Pulmonary artery endothelial cell (primary cell): Measurements from ENCODE around the gene ZSCAN26. TPM values are rescaled to one million over a fixed set of nuclear protein-coding genes. Genes with fewer than 3 reads are reported as not detected.
A peak's percentile ranks its signal among the peaks of the same experiment; 100 is the strongest.

Source experiments
- DNase-seq: peaks from one replicate; pipeline ENCODE4 v3.0.0-alpha.2; 2011; ENCODE audit warnings: low read depth, low spot score
- total RNA-seq: library from RNA; depleted of rRNA; stranded (reverse); fragments of >200 nt; gene quantifications from 2 replicates; pipeline ENCODE4 v1.2.3, GENCODE V29; 2014

Gene ZSCAN26
- total RNA-seq = 8.9 and 18.5 TPM in 2 replicates

DNA sequence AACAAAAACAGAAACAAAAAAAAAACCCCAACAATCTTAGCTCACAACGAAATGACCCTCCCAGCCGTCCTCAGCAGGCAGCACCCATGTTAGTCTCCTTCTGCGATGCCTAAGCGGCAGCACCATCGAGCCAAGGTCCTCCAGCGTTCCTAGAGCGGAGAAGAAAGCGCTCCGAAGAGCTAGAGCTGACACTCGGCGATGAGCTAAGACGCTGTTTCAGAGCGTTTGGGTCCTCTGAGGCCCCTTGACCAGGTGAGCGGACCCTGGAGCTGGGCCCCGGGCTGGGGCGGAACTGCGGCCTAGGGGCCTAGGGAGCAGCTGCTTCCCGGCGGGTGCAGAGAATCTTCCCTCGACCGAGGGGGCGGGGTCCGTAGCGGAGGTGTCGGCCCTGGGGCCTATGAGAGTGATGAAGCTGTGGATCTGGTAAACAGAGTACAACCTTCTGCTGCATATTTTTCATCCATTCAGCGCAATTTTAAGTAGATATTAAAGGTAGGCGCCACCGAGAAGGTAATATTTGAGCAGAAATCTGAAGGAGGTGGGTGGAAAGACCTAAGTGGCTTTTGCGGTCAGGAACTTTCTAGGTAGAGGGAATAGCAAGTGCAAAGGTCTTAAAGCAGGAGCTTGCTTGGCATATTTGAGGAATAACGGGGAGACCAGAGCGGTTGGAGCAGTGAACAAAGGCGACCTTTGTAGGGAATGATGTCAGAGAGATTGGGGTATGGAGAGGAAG lies at the start of gene ZSCAN26:
Gene ZSCAN26 (plus strand): TSS at position 182 of the 733 bp plus-strand sequence. CDS start 4,777 bp downstream, outside the sequence.
- peak; percentile 56 for DNase-seq

DNA sequence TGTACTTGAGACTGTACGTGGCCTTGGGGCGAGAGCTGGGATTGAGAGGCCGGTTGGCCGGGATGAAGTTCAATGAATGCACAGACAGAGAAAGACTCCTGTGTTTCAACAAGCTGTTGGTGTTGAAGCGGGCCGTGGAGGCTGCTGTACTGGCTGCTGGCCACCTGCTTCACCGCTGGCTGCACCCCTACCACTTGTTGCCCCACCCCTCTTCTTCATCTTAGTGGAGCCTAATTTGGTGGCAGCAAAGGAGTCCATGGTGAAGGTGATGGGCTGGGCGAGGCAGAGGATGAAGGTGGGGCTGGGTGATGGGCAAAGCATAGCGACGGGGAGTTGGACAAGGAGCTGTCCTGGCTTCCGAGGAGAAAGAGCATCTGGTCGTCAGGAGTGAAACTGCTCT lies 49.1 kb upstream of the ZSCAN26 start:
- no peak for DNase-seq

DNA sequence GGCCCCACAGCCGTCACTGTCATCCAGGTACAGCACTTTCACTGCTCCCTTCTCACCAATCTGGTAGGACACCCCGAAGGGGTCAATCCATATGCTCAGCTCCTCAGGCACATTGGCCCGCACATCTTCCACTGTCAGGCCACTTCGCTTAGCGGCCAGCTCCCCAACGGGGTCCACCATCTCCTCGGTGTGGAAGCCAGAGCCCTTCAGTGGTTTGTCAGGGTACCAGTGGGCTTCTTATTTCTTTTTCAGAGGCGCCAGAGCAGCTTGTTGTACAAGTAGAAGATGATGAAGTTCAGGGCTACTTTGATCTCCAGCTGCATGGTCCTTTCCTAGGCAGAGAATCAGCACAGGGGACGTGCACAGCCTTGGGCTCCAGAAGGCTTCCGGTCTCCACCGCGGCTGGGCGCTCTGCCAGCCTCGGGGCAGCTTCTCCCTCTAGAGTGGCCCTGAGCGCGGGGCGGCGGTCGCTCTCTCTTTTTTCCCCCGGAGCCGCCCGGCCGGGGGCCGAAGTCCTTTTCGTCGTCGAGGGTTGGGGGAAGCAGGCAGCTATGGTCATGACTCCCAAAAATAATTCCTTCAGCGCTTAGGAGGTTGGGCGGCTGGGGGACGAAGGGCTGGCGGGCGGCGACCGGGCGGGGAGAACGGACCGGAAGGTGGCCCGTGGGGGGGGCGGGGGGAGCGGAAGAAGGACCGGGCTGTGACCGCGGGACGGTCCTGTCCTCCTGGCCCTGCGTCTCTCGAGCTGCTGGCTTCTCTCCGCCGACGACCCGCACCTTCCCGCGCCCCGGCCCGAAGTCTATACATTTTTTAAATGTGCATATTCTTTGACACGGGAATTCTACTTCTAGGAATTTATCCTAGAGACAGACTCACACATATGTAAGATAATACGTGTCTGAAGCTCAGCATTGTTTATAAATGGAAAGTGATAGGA lies 48.4 kb upstream of the ZSCAN26 start:
- DNase-seq = peak; percentile 17

DNA sequence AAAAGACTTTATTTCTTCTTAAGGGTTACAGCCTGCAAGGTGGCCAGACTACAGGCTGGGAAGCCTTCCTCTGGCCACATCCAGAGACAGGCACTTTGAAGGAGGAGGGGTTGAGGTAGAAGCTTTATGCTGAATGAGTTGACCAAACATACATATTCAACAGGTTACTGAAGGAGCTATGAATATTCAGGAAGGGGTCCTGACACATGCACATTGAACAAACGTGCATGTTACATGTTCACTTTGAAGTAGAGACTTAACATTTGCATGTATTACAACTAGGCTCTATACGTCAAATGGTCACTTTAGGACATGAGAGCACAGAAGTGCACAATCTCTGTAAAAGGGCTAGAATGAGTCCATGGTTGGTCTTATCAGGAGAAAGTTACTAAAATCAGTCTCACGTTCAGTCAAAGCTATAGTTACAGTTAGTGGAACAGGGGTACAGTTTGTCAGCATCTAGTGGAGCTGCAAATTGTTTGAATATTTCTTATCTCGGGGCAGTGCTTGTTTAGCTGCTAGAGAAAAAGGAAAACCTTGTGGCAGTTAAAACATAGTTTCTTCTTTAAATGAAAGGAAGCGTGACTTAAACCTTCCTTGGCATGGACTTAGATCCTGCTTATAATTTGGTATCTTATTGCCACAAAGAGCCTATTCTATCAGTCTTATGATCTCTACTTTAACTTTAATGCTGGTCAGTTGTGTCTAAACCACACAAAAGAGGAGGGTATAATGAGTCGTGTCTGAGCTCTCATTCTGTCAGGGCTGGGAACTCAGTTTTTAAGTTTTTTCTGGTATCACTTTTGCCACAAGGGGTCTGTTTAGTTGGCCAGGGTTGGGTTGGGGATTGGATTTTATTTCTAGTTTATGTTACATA lies 46.4 kb upstream of the ZSCAN26 start:
- DNase-seq = no peak

DNA sequence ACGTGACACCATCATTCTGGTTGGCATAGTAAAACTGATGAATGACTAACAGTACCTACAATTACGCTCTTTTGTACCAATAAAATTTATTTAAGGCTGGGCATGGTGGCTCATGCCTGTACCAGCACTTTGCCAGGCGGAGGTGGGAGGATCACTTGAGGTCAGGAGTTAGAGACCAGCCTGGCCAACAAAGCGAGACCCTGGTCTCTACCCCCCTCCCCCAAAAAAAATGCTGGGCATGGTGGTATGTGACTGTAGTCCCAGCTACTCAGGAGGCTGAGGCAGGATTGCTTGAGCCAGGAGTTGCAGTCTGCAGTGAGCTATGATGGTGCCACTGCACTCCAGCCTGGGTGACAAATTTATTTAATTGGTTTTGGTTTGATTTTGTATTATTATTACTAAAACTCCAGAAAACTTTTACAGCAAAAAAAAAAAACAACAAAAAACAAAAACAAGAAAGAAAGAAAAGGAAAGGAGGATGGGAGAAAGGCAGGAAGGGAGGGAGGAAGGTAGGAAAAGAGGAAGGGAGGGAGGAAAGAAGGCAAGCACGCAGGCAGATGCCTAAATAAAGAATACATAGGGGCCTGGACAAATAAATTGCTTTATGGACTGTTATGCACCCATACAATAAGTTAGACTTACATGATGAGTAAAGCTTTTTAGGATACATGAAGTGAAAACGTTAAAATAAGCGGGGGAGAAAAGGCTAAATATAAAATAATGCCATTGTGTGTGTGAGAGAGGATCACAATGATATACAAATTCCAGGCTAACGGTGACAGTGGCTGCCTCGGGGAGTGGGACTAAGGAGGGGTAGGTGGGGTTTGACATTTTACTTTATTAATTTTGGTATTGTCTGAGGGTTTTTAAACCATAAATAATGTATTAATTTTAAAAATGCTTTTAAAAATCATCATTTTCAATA lies 42.5 kb upstream of the ZSCAN26 start:
- no peak for DNase-seq

DNA sequence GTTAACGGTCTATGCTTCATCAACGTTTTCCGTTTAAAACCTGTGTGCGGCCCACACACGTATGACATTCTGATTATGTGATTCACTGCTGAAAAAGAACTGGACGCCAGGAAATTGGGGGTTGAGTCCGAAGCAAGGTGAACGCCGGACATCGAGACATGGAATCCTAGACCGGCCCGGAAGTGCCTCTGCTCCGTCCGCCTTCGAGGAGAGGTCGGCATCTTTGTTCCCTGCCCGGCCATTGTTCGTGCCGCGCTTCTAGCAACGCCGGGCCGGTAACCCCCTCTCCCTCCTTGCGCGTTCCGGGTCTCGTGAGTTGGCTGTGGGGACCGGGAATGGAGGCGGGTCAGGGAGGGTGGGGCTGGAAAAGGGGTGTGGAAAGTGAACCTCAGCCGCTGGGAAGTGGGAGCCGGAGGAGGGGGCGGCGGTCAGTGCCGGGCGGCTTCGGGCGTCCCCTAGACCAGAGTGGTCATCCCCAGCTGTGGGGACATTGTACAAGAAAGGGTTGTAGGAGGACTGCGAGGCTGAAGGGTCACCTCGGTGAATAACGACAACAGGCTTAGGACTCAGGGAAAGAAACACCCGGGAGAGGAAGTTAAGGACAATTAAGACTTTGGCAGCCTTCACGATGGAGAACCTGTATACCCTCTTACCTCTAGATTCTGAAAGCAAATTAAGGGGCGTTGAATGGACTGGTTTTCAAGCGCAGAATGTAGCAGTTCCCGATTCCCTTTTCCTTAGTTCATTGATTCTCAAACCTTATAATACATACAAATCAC lies 41.7 kb upstream of the ZSCAN26 start, which contains the start of gene ZSCAN9:
Gene ZSCAN9 (plus strand): TSS at position 220 of the 779 bp plus-strand sequence. CDS start 1,810 bp downstream, outside the sequence.
- DNase-seq = peak; percentile 88

DNA sequence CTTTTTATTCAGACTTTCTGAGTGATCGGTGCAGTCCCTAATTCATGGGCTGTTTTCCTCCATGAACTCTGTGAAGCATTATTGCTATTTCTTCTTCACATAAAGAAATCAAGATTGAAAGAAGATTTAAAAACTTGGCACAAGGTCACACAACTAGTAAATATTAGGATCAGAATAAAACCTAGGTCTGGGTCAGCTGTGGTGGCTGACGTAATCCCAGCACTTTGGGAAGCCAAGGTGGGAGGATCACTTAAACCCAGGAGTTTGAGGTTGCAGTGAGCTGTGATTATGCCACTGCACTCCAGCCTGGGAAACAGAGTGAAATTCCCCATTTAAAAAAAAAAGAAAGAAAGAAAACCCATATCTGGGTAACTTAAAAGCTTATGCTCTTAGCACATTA lies 40.5 kb upstream of the ZSCAN26 start:
- DNase-seq = no peak

DNA sequence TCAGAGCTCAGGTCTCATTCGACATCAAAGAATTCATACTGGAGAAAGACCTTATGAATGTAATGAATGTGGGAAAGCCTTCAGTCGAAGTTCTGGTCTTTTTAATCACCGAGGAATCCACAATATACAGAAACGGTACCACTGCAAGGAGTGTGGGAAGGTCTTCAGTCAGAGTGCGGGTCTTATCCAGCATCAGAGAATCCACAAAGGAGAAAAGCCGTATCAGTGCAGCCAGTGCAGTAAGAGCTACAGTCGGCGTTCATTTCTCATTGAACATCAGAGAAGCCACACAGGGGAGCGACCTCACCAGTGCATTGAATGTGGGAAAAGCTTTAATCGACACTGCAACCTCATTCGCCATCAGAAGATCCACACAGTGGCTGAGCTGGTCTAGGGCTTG lies 34.2 kb upstream of the ZSCAN26 start:
- no peak for DNase-seq

DNA sequence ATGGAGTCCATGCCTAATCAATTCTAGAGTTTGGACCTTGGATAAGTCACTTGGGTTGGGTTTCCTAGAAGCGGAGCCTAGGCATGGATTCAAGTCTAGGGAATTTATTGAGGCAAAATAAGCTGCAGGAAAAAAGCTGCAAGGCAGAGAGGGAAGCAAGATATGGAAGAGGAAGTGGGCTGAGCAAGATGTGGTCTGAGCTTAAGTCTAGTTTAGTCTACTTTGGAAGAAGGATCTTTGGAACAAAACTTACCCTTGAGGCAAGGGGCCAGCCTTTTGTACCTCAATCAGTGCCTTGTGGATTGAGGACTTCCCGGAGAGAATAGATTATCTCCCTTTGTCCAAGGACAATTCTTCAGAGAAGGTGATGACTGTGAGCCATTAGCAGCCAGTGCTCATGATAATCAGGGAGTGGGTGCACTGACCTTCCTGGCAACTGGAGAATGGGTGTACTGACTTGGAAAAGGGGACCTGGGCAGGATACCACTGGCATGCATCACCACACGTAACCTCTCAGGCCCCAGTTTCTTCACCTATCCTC lies 31.0 kb upstream of the ZSCAN26 start:
- no peak for DNase-seq

DNA sequence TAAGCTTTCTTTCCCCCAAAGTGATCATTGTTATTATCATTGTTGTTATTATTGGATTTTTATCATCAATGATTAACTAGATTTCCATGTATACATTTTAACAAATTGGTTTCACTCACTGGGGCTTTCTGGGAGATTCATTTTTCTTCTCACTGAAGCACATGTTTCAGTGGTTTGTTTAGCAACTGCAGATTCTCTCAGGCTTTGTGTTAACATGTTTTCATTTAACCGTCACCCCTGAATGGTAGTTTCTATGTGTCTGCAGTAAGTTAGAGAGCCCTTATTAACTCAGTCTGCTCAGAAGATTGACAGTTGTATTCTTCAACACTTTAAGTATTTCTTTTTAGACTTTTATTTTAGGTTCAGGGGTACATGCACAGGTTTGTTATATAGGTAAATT lies 27.3 kb upstream of the ZSCAN26 start:
- DNase-seq = no peak

DNA sequence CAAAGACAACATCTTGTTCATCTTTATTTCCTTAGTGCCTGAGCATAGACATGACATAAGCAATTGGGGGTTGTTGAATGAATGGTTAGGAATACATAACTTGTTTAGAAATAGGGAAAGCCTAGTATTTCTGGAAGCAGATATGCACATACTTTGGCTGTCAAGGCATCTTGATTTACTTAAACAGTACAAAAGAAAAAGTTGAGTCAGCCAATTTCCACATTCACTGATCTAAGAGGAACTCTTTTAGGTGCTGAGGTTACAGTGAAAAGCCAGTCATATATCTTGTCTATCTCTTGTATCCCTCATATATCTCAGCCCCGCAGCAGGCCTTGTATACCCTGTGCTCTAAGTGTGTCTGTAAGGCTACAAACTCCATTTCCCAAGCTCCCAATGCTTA lies 26.5 kb upstream of the ZSCAN26 start:
- DNase-seq = no peak

DNA sequence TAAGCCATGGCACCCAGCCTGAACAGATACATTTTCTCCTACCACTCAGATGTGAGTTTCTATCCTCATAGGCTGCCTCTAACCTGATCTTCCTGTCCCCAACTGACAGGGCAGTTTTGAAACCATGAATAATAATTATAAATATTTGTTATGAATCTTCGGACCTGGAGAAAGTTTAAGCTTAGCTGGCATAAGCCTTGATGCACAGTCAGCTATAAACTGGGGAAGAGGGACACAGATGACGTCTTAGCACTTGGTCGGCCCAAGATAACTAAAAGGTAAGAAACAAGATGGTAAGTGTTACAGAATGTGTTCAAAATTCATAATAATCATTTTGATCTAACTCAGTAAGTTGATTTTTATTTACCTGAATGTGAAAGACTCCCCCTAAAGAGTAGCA lies 23.0 kb upstream of the ZSCAN26 start:
- DNase-seq = no peak

DNA sequence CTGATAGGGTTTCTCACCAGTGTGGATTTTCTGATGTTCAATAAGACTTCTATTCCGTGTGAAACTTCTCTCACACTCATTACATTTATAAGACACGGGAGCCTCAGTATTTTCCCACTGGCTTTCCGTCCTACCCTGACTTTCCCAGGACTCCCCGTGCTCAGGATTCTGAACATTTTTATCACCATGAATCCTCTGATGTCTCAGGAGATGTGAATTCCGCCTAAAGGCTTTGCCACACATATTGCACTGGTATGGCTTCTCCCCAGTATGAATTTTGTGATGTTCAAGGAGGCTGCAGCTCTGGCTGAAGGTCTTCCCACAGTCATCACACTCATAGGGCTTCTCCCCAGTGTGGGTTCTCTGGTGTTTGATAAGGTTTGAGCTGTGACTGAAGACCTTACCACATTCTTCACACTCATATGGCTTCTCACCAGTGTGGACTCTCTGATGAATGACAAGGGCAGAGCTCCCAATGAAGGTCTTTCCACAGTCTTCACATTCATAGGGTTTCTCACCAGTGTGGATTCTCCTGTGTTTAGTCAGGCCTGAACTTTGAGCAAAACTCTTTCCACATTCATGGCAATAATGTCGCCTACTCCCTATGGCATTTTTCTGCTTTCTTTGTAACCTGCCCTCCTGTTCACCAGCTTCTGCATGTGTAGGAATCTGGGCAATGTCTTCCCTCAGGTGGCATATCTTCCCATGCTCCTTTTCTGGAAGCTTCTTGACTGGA lies 21.6 kb upstream of the ZSCAN26 start:
- no peak for DNase-seq

DNA sequence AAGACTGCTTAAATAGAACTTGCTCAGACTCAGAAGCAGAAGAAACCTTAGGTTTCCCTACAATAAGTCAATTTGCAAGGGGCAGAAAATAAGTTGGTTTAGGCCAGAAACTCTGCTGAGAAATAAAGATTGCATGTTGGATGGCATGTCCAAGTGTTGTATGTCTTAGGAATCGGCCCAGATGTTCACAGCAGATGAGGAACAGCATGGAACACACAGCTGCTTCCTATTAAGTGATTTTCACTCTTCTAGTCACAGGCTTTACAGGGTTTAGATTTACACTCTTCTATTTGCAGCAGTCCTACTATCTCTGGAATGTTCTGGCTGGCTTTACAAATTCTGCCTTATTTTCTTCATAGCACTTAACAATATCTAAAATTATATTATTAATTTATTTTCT lies 18.0 kb upstream of the ZSCAN26 start:
- no peak for DNase-seq

DNA sequence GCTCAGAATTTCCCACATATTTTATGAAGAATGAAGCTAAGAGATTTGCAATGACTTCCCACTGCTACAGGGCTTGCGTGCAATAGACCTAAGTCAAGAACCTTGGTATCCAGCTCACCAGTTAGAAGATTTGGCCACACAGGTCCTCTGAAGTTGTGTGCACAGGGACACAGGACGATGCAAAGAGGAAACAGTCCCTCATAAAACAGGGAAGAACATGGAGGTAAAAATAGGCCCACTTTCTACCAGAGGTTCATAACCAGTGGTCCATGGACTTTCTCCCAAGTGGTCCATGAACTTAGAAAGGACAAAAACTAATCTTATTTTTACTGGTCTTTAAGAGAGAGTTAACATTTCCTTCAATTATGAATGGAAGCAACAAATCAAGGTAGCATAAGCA lies 16.2 kb upstream of the ZSCAN26 start:
- DNase-seq = no peak

DNA sequence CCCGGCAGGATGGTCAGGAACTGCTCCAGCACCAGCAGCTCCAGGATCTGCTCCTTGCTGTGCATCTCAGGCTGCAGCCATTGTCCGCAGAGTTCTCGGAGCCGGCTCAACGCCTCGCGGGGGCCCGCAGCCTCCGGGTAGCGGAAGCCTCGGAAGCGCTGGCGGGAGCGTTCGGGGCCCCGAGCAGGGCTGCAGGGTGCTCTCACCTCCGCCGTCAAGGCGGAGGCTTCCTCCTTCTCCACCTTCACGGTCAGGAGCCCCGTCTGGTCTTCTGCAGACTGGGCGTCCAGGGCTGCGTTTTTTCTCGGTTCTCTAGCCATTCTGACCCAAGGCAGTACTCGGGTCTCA lies 15.3 kb upstream of the ZSCAN26 start:
- no peak for DNase-seq

DNA sequence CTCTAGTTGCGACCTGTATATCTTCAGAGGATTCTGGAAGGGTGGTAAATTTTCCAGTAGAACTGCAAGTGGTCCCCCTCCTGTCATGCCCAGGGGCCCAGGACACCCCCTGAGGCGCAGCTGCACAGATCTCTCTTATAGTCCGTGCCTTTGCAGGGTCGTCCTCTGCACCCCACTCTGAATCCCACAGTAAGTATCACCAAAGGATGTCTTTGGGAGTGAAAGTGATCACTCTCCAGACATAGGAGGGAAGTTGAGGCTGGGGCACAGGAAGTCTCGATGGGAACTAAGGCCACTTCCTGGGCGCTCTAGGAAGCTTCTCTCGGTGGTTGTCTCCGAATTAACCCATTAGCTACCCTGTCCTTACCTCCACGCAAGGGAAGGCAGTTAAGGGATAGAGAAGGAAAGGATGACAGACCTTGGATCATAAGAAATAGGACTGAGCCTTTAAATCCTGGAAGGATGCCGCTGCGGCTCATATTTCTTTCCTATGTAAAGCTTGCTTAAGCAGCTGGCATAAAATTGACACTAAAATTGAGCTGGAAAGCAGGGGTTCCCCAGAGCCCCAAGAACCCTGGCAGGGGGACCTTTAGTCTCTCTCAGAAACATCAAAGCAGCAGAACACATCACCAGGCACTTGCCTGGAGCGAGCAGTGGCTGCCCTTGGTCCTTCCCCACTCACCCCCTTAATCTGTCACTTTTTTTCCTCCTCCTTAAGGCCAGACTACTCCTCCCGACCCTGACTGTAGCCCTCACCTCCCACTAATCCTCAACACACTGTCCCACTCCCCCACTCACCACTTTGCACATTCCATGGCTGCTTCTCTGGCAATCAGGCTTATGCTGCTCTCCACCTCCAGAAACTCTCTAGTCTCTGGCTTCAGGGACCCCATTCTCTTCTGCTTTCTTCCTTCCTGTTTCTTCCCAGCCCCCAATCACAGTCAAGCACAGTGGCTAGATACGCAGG lies 14.7 kb upstream of the ZSCAN26 start, which contains the start of gene ZKSCAN4:
Gene ZKSCAN4 (minus strand): TSS at position 261 of the 967 bp plus-strand sequence. CDS start 289 bp downstream, outside the sequence.
- peak; percentile 58 for DNase-seq
